CD1c-positive myeloid dendritic cell (primary cell): ENCODE results near the gene TFEB.
A peak's percentile ranks its signal among the peaks of the same experiment; 100 is the strongest.

Experiments used
- DNase-seq: peaks from one replicate; pipeline ENCODE4 v3.0.0-alpha.2; 2016; ENCODE audit errors: extremely low spot score

The TFEB gene

DNA sequence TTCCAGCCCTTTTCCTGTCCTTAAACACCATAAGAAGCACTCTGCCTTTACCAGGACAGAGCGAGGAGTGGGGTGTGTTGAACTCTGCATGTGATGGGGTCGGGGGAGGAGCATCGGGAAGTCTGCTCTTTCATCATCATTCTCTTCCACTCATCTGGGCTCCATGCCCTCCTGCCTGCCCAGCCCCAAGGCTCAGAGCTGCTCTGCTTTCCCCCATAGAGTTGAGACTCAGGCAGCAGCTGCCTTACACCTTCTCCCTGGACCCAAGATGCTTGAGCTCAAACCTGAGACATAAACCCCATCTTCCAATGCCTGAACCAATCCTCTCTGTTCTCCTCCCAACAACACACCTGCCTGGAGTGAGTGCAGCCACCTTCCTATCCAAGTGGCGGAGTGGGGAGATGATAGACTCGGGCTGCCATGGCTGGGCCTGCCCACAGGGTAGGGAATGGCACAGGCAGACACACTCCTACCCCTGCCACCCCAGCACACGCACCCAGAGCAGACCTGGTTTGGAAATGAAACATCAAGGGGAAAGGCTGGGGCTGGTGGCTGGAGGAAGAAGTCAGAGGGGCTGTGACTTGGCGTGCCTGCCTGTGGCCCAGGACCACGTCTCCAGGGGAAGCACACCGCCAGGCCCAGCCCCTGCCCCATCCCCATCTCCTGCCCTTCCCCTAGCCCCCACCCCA lies 28.4 kb downstream of the TFEB start:
- peak; percentile 33 for DNase-seq

DNA sequence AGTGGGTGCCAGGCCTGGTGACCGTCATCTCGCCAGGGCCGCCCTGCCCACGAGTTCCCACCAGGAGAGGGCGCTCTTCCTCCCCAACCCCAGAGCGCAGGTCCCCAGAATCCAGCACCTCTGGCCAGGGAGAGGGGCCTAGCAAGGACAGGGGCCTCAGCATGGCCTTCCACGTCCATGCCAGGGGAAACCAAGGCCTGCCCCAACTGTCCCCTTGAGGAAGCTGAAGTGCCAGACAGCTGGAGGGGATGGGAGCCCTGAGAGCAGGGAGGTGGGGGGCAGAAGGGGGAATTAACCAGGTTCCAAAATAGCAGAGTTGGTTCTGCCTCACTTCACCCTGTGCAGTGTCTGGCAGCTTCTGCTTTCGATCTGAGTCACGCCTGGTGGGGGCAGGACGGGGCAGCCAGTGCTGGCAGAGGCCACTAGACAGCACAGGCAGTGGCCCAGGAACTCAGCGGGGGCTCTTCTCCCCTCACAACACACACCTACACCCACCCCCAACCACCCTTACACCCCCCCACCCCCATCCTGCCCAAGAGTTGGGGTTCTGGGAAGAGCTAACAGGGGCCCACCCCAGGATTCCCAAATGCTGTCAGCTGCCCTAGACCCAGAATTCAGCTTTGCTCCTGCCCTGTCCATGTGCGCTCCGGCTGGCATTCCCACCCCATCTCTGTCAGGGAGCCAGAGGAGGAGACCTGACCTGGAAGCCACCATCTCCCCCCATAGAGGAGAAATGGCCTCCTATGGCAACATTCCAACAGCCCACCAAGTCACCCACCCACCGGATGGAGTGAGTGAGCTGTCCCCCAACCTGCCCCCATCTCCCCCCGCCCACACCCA lies 29.2 kb downstream of the TFEB start:
- peak; percentile 92 for DNase-seq

DNA sequence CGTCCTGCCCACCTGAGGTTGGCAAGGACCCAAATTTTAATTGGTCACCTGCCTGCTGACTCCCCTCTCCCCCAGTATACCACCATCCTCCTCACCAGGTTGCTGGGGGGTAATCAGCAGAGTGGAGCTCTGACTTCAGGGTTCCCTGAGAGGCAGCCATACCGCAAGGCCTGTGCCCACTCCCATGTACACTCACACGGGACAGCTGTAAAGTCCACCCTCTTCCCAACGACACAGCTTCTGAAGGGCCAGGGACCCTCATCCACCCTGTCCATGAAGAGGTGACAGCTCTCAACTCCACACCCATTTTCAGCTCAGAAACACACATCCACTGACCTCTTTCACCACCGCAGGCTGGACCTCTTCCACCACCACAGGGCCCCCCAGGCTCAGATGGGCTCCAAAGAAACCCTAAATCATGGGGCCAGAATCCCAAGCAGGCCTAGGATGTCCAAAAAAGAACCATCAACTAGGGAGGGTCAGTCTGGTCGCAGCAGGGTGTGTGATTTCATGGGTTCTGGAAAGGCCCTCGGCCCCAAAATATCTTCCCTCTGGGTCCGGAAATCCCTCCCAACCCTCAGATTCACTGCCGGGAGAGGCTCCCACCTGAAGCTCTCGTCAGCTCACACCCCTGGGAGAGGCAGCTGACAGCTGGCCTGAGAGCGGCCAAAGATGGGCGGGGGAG lies 30.0 kb downstream of the TFEB start:
- DNase-seq = no peak

- no peak for DNase-seq
Measured at GRCh38 chr6:41704656-41705310, 30.6 kb downstream of the TFEB start.

DNA sequence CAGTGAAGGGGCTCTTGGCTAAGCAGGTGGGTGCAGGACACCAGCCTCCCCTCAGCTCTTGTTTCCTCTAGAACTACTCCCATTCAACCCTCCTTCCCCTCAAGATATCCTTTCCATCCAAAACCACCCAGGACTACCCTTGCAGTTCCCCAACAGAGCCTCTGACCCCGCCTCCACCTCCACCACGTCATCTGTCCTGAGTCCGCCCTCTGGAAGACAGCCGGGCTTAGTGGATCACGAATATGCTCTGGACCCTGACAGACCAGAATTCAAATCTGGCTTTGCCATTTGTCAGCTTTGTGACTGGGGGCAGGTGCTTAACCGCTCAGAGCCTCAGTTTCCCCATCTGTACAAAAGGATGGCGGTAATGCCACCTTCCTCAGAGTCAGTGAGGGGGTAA lies 31.4 kb downstream of the TFEB start:
- DNase-seq = no peak

DNA sequence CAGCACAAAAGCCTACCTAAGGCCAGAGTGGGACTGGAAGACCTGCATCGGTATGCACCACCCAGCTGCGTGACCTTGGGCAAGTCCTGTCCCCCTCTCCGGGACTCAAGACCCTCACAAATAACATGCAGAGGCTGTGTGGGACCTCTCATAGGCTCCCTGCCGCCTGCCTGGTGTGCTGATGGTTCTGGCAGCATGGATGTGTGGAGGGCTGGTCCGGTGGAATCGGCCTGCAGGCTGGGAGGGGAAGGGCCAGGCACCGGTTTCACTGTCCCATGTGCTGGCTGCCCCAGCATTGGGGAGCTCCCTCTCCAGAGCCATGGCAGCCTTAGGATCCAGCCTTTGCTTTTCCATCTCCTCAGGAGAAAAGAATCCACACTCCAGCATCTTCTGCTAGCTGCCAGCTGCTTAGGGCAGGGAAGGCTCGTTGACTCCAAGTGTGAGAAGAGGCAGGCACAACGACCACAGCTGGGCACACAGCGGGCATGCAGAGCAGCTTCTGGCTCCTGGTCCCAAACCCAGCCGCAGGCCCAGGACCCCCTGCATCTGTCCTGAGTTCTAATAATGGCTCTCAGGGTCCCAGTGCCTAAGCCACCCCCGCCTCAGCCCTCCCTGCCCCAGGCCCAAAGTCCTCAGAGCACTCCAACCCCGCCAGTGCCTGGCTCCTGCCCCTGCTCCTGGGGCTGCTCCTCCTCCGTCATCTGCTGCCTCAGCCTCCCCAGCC lies 32.5 kb downstream of the TFEB start:
- no peak for DNase-seq

DNA sequence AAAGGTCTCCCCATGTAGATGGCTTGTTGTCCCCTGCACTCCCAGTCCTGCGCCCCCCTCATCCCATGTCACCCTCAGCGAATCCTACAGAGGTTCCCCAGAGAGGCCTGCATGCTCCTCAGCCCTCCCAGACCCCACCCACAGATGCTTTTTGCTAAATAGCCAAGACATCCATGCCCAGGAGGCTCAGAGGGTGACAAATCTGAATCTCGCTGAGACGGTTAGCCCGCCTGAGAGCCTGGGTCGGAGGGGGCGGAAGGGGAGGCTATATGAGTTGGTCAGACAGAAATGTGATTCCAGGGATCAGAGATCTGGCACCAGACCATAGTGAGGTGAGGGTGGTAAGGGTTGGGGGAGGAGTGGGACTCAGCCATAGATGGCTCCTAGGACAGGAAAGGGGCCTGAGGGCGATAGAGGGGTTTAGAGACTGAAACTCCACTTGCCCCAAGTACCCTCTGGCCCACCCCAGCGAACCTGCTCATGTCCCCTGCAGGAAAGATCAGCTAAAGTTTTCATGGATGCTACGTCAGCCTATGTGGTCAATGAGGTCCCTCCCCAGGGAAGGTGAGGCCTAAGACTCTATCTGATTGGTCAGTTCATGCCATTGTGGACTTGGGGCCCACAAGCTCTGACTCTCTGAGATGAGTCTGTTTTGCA lies 33.2 kb downstream of the TFEB start:
- no peak for DNase-seq

DNA sequence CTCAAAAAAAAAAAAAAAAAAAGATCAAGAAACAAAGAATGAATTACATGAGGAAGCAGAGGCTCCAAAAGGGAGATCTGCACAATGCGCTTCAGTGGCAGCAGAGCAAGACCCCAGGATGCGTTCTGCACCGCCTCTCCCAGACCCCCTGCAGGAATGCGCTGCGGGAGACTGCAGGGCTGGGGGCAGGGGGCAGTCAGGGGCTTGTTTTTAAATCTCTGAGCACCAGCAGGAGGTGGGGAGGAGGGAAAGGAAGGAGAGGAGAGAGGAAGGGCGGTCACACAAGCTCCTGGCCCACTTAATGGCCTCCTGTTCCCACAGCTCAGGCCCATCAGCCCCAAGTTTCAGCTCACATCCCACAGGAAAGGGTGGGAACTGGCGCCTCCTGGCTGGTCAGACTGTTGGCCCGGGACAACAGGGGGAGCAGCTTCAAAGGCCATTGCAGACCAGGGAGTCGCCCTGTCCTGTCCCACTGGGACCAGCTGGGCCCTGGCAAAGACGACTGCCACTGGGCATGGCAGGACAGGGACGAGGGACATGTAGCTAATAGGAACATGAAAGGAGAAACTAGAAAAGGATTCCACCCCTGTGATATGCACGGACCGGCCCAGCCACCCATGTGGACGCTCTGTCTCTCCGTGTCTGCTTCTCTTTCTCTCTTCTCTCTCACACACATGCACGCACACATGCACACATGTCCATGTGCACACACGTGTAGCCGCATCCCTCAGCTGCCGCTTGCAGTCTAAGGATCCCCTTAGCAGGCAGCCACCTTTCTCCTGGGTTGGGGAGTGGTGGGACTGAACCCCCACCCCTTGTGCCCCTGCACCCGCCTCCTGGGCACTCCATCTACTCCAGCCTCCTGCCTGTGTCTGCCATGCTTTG lies 34.7 kb downstream of the TFEB start:
- DNase-seq = no peak

DNA sequence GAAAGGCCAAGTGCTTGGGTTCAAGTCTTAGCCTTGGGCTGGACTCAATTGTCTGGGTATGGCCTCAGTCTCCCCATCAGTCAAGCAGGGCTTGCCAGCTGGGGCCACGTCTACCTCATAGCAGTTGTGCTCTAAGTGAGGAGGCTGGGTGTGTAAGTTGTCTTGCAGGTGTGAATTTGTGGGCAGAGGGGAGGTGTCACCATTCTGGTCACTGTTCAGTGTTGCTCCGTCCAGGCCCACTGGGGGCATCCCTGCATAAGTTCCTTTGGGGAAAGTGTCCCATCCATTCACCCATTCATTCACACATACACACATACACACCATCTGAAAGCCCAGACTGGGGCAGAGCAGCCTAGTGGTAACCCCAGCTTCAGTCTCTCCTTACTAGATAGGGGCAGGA lies 36.3 kb downstream of the TFEB start:
- DNase-seq = no peak

DNA sequence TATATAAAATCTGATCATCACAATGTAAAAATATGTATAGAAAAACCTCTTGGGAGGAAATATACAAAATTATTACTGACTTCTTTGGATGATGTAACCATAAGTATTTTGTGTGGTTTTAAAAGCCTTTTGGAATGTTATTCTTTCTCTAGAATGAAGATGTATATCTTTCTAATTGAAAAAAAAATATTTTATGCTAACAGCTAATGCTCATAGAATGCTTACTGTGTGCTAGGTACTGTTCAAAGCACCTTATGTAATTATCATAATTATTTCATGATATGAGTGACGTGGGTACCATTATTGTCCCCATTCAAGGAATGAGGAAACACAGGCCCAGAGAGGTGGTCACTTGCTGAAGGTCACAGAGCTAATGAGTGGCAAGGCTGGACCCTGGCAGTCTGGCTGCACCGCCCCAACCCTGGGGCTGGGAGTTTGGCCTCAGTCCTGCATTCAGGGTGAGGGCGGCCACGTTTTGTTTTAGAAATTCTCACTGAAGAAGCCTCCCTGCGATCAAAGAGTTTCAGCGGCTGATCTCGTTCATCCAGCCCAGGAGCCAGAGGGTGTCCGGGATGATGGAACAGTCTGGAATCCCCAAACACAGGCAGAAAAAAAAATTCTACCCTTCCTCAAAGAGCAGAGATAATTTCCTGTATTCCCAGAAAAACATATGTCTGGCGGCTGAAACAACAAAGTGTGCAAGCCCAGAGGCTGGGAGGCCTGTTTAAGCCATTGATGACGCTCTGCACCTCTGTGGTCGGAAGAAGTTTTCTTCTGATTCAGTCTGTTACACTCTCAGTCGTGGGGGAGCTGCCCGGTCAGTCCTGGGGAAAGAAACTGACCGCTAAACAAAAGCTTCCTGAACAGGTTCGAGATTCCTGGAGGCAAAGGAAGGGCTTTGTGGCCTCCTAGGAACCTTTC lies 37.3 kb downstream of the TFEB start:
- DNase-seq = no peak

- no peak for DNase-seq
Measured at GRCh38 chr6:41696788-41697187, 38.6 kb downstream of the TFEB start.

DNA sequence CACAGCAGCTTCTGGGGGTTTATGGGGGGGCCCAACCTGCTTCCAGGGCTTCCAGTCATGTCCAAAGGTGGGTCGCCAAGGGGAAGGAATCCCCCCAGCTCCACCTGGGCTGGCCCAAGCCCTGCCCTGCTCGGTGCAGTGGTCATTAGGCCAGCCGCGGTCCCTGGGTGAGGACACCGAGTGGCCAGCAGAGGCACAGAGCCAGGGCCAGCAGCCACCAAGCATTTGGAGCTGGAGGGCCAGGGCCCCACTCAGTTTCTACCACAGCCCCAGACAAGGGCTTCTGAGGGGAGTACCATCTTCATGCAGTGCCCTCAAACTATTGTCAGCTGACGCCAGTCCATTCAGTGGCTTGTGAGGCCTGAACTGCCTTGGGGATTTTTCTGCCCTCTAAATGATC lies 39.6 kb downstream of the TFEB start:
- DNase-seq = no peak

GRCh38 chr6:41694815-41695526 lies 40.4 kb downstream of the TFEB start:
- DNase-seq = no peak

GRCh38 chr6:41693281-41694240 lies 41.8 kb downstream of the TFEB start:
- DNase-seq = no peak

DNA sequence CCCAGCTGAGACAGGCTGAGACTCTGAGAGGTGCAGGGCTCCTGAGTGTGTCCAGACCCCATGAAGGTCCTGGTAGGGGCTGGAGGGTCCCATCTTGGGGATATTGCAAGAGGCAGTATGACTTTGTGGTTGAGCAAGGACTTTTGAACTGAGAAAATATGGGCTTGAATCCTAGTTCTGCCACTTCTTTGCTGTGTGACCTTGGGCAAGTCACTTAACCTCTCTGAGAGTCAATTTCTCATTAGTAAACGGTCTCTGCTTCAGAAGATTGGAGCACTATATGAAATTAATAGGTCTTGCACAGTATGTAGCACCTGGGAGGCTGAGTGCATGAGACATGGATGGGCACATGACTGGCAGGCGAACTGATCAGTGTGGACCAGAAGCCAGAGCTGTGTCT lies 42.7 kb downstream of the TFEB start:
- no peak for DNase-seq

- DNase-seq = no peak
Measured at GRCh38 chr6:41692080-41692675, 43.2 kb downstream of the TFEB start.
